Measurements from ENCODE around the gene MYO1B. TPM values are rescaled to one million over a fixed set of nuclear protein-coding genes. Genes with fewer than 3 reads are reported as not detected.

The MYO1B gene
- total and polyA plus RNA-seq, 2 donors from 2014 or later, result 24.5 to 64.8 TPM

GRCh38 chr2:191391171-191391570, 146.0 kb downstream of the MYO1B start:
- DNase-seq (no peak), FAIRE-seq (no peak)
- Histone ChIP-seq H3K9me3 (ENCODE audit: control insufficient read depth in 2 of 3, insufficient read depth in 1 of 3, low read length in 3 of 3) (no peaks in the 10 kb centered on the region), H3K36me3 (ENCODE audit: control insufficient read depth in 2 of 3, insufficient read depth in 3 of 3, low read length in 3 of 3) (peaks cover 2 to 20% (median 10%) of the 10 kb centered on the region in 3 donors), H3K27me3 (ENCODE audit: control insufficient read depth, insufficient read depth, low read length) (no peaks in the 10 kb centered on the region), H3K27ac (ENCODE audit: low read depth in 2 of 2, low read length in 2 of 2) (no peak overlapping the region), H3K4me3 (ENCODE audit: low read length in 3 of 3) (no peak overlapping the region), H3K4me1 (ENCODE audit: control insufficient read depth in 2 of 3, insufficient read depth in 2 of 3, low read depth in 1 of 3, low read length in 3 of 3) (no peaks in the 10 kb centered on the region), H3K9ac (ENCODE audit: low read length in 3 of 3) (no peak overlapping the region)
- intact Hi-C loops (cut with DNase I), result no loop called here
- no peak for TF ChIP-seq CTCF (IDR thresholded peaks at IDR 0.05; ENCODE audit: borderline replicate concordance, extremely low read depth, insufficient read depth)

- Histone ChIP-seq H3K27ac (ENCODE audit: low read depth in 2 of 2, low read length in 2 of 2) (no peak overlapping the region), H3K4me1 (ENCODE audit: control insufficient read depth in 2 of 3, insufficient read depth in 2 of 3, low read depth in 1 of 3, low read length in 3 of 3) (no peaks in the 10 kb centered on the region), H3K36me3 (ENCODE audit: control insufficient read depth in 2 of 3, insufficient read depth in 3 of 3, low read length in 3 of 3) (peaks cover 2 to 16% (median 11%) of the 10 kb centered on the region in 3 donors), H3K27me3 (ENCODE audit: control insufficient read depth, insufficient read depth, low read length) (no peaks in the 10 kb centered on the region), H3K9me3 (ENCODE audit: control insufficient read depth in 2 of 3, insufficient read depth in 1 of 3, low read length in 3 of 3) (no peaks in the 10 kb centered on the region), H3K9ac (ENCODE audit: low read length in 3 of 3) (no peak overlapping the region), H3K4me3 (ENCODE audit: low read length in 3 of 3) (no peak overlapping the region)
- intact Hi-C loops (cut with DNase I), result no loop called here
- no peak for TF ChIP-seq CTCF (IDR thresholded peaks at IDR 0.05; ENCODE audit: borderline replicate concordance, extremely low read depth, insufficient read depth)
- DNase-seq, result no peak
- FAIRE-seq, result no peak
Measured at GRCh38 chr2:191394043-191394442, 148.8 kb downstream of the MYO1B start.

- Histone ChIP-seq H3K27ac (ENCODE audit: low read depth in 2 of 2, low read length in 2 of 2) (no peak overlapping the region), H3K4me3 (ENCODE audit: low read length in 3 of 3) (no peak overlapping the region), H3K9me3 (ENCODE audit: control insufficient read depth in 2 of 3, insufficient read depth in 1 of 3, low read length in 3 of 3) (no peaks in the 10 kb centered on the region), H3K27me3 (ENCODE audit: control insufficient read depth, insufficient read depth, low read length) (no peaks in the 10 kb centered on the region), H3K4me1 (ENCODE audit: control insufficient read depth in 2 of 3, insufficient read depth in 2 of 3, low read depth in 1 of 3, low read length in 3 of 3) (no peaks in the 10 kb centered on the region), H3K36me3 (ENCODE audit: control insufficient read depth in 2 of 3, insufficient read depth in 3 of 3, low read length in 3 of 3) (peaks cover 0 to 16% (median 13%) of the 10 kb centered on the region in 3 donors), H3K9ac (ENCODE audit: low read length in 3 of 3) (no peak overlapping the region)
- intact Hi-C loops (cut with DNase I), result no loop called here
- TF ChIP-seq CTCF (IDR thresholded peaks at IDR 0.05; ENCODE audit: borderline replicate concordance, extremely low read depth, insufficient read depth), result no peak
- FAIRE-seq (no peak), DNase-seq (no peak)
Measured at GRCh38 chr2:191396794-191397193, 151.6 kb downstream of the MYO1B start.

GRCh38 chr2:191399601-191400000, 154.4 kb downstream of the MYO1B start:
- H3K9me3 ChIP-seq (ENCODE audit: control insufficient read depth in 2 of 3, insufficient read depth in 1 of 3, low read length in 3 of 3), result no peaks in the 10 kb centered on the region
- FAIRE-seq (no peak), DNase-seq (no peak)
- no peaks in the 10 kb centered on the region for H3K4me1 ChIP-seq (ENCODE audit: control insufficient read depth in 2 of 3, insufficient read depth in 2 of 3, low read depth in 1 of 3, low read length in 3 of 3)
- peaks cover 0 to 8% (median 5%) of the 10 kb centered on the region in 3 donors for H3K36me3 ChIP-seq (ENCODE audit: control insufficient read depth in 2 of 3, insufficient read depth in 3 of 3, low read length in 3 of 3)
- intact Hi-C loops (cut with DNase I), result no loop called here
- no peaks in the 10 kb centered on the region for H3K27me3 ChIP-seq (ENCODE audit: control insufficient read depth, insufficient read depth, low read length)
- no peak overlapping the region for H3K27ac ChIP-seq (ENCODE audit: low read depth in 2 of 2, low read length in 2 of 2)
- no peak overlapping the region for H3K9ac ChIP-seq (ENCODE audit: low read length in 3 of 3)
- TF ChIP-seq CTCF (IDR thresholded peaks at IDR 0.05; ENCODE audit: borderline replicate concordance, extremely low read depth, insufficient read depth), result no peak
- H3K4me3 ChIP-seq (ENCODE audit: low read length in 3 of 3), result no peak overlapping the region
